PC-9 (cell line): ENCODE results near the gene UBE2O. TPM values are rescaled to one million over a fixed set of nuclear protein-coding genes. Genes with fewer than 3 reads are reported as not detected.

Experiments used
- BruUV-seq: library from RNA; stranded (reverse); fragments of 400-500 nt; replicated peaks from 2 replicates; lab custom pipeline; 2021; lab: Mats Ljungman, UMichigan
- CTCF ChIA-PET: fragments of 300-600 bp; sonication (Branson Sonifier 250); formaldehyde crosslinking; loops from one replicate; lab custom pipeline; 2022; ENCODE audit warnings: antibody characterized with exemption; lab: Charles Lee
- POLR2A ChIA-PET: fragments of 300-600 bp; sonication (Branson Sonifier 250); formaldehyde crosslinking; loops from one replicate; lab custom pipeline; 2022; ENCODE audit warnings: antibody characterized with exemption; ENCODE audit not compliant: unreplicated experiment; lab: Charles Lee
- DNase-seq, 2 experiments: peaks; one replicate each; pipeline versions ENCODE4 v3.0.0 to v3.0.0-alpha.2; 2015 to 2022; ENCODE audit warnings: mixed read lengths in 1 of 2
- H2AFZ ChIP-seq: fragments of 200-600 bp; sonication (generic); 2 replicates; pipeline ENCODE4 v1.8.1; 2017; ENCODE audit warnings: antibody characterized with exemption
- H3F3A ChIP-seq: fragments of 200-600 bp; sonication (generic); 2 replicates; pipeline ENCODE4 v1.8.1; 2017; ENCODE audit warnings: antibody characterized with exemption, mild to moderate bottlenecking, low read depth; ENCODE audit not compliant: insufficient read depth
- H3K27ac ChIP-seq: fragments of 200-600 bp; sonication (generic); 2 replicates; pipeline ENCODE4 v1.6.1; 2016; ENCODE audit warnings: mixed run types
- H3K27me3 ChIP-seq: fragments of 200-600 bp; sonication (generic); 2 replicates; pipeline ENCODE4 v1.6.1; 2016; ENCODE audit warnings: low read depth, mixed run types; ENCODE audit not compliant: insufficient read depth
- H3K36me3 ChIP-seq: fragments of 200-600 bp; sonication (generic); 2 replicates; pipeline ENCODE4 v1.6.1; 2016; ENCODE audit warnings: low read depth, mixed run types
- H3K4me1 ChIP-seq: fragments of 200-600 bp; sonication (generic); replicated peaks from 2 replicates; pipeline ENCODE4 v1.6.1; 2016; ENCODE audit warnings: mixed run types; ENCODE audit not compliant: insufficient read depth
- H3K4me2 ChIP-seq: fragments of 200-600 bp; sonication (generic); 2 replicates; pipeline ENCODE4 v1.6.1; 2017; ENCODE audit warnings: mixed run types
- H3K4me3 ChIP-seq: fragments of 200-600 bp; sonication (generic); 2 replicates; pipeline ENCODE4 v1.6.1; 2016; ENCODE audit warnings: mixed run types
- H3K79me2 ChIP-seq: fragments of 200-600 bp; sonication (generic); 2 replicates; pipeline ENCODE4 v1.6.1; 2017; ENCODE audit warnings: low read depth, mixed run types
- H3K9me2 ChIP-seq: fragments of 200-600 bp; sonication (generic); 2 replicates; pipeline ENCODE4 v1.8.1; 2017; ENCODE audit warnings: mild to moderate bottlenecking; ENCODE audit not compliant: insufficient read depth
- H3K9me3 ChIP-seq: fragments of 200-600 bp; sonication (generic); 2 replicates; pipeline ENCODE4 v1.8.1; 2016; ENCODE audit warnings: low read depth; ENCODE audit not compliant: insufficient read depth
- H4K20me1 ChIP-seq: fragments of 200-600 bp; sonication (generic); 2 replicates; pipeline ENCODE4 v1.8.1; 2017; ENCODE audit not compliant: insufficient read depth
- CTCF ChIP-seq: fragments of 200-600 bp; sonication (generic); conservative IDR thresholded peaks from 2 replicates; pipeline ENCODE4 v1.6.1; 2017; ENCODE audit warnings: mixed run types, antibody characterized with exemption, mild to moderate bottlenecking, moderate library complexity
- EZH2 ChIP-seq: fragments of 200-600 bp; sonication (generic); IDR thresholded peaks from 2 replicates; pipeline ENCODE4 v1.8.0; 2017; ENCODE audit warnings: antibody characterized with exemption, low read depth
- intact Hi-C: fragments of 100-400 bp; cut with micrococcal nuclease; formaldehyde crosslinking; loops from one replicate; pipeline ENCODE4 v1.10.0; 2022; ENCODE audit not compliant: unreplicated experiment
- total RNA-seq: library from RNA; stranded (reverse); gene quantifications from 2 replicates; pipeline ENCODE4 v1.2.3, GENCODE V29; 2021

UBE2O gene
- total RNA-seq, 1 experiment from 2014 or later: 28.0 TPM

DNA sequence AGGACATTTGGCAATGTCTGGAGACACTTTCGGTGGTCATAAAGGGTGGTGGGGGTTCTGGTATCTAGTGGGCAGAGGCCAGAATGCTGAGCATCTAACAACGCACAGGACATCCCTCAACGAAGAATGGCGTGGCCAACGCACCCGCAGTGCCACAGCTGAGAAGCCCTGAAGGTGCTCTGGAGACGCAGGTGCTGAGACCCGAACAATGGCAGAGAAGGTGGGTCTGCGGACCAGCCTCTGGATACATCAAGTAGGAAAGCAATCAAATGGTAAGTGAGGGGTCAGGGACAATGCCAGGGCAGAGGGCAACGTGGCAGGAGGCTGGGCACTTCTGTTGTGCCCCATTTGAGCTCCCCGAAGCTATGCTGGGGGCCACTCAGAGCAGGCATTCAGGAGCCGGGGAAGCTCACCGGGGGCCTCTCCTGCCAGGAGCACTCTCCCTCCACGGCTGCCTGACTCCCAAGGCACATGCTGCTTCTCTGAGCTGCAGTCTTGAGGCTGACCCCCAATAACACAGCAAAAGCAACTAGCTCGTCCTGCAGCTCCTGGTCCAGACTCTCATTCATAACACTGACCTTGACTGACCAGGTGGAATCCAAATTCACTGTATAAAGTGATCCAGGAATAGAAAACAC is 42.5 kb downstream of the UBE2O start:
- intact Hi-C loops: no loop called here
- no peak overlapping the region for H3K4me2 ChIP-seq
- H3K27ac ChIP-seq: no peak overlapping the region
- 0 out of 2 replicates have a peak, but pooled peaks cover 5% of the 10 kb centered on the region for H3K79me2 ChIP-seq
- DNase-seq: no peak
- H3K9me3 ChIP-seq: no peaks in the 10 kb centered on the region
- no peaks in the 10 kb centered on the region for H3F3A ChIP-seq
- TF ChIP-seq EZH2: no peak
- H3K9me2 ChIP-seq: no peaks in the 10 kb centered on the region
- H3K4me1 ChIP-seq: no peaks in the 10 kb centered on the region
- no TSS peak for BruUV-seq
- no peaks in the 10 kb centered on the region for H3K27me3 ChIP-seq
- ChIA-PET CTCF (interaction anchor here (0.6 kb wide), 1 partner anchor 71 kb away, joined by 3 read pairs; no protein-coding TSS in a partner anchor), POLR2A (no interaction called here)
- H4K20me1 ChIP-seq: peaks cover 14% of the 10 kb centered on the region
- no peak overlapping the region for H2AFZ ChIP-seq
- H3K36me3 ChIP-seq: no peaks in the 10 kb centered on the region
- H3K4me3 ChIP-seq: no peak overlapping the region

- no peaks in the 10 kb centered on the region for H3K9me3 ChIP-seq
- POLR2A ChIA-PET: interaction anchor here (0.6 kb wide), 1 partner anchor 718 kb away, joined by 9 read pairs; no protein-coding TSS in a partner anchor
- peaks cover 14% of the 10 kb centered on the region for H4K20me1 ChIP-seq
- TF ChIP-seq EZH2 (no peak), CTCF (peak; percentile 79)
- peak in 1 of 2 experiments; percentile 67 for DNase-seq
- intact Hi-C loops: loop anchor here (1.0 kb wide), 3 partner anchors 50 to 307 kb away; no protein-coding TSS in a partner anchor
- H3K27ac ChIP-seq: no peak overlapping the region
- H3K4me1 ChIP-seq: no peaks in the 10 kb centered on the region
- no peak overlapping the region for H3K4me2 ChIP-seq
- CTCF ChIA-PET: interaction anchor here (0.6 to 1.4 kb wide), 5 partner anchors 43 to 462 kb away, joined by 3 to 15 read pairs (median 11); no protein-coding TSS in a partner anchor
- H3F3A ChIP-seq: no peaks in the 10 kb centered on the region
- no peaks in the 10 kb centered on the region for H3K36me3 ChIP-seq
- no TSS peak for BruUV-seq
- no peaks in the 10 kb centered on the region for H3K27me3 ChIP-seq
- H3K4me3 ChIP-seq: no peak overlapping the region
- H3K9me2 ChIP-seq: no peaks in the 10 kb centered on the region
- H3K79me2 ChIP-seq: 0 out of 2 replicates have a peak, but pooled peaks cover 5% of the 10 kb centered on the region
- no peak overlapping the region for H2AFZ ChIP-seq
These were observed 44.7 kb downstream of the UBE2O start for GRCh38 chr17:76408037-76408849.

GRCh38 chr17:76407509-76407908 is 45.4 kb downstream of the UBE2O start:
- Histone ChIP-seq H3K27ac (no peak overlapping the region), H3K4me2 (no peak overlapping the region), H3F3A (no peaks in the 10 kb centered on the region), H3K9me2 (no peaks in the 10 kb centered on the region), H3K4me3 (no peak overlapping the region), H3K36me3 (no peaks in the 10 kb centered on the region), H3K9me3 (no peaks in the 10 kb centered on the region), H3K27me3 (no peaks in the 10 kb centered on the region), H4K20me1 (peaks cover 14% of the 10 kb centered on the region), H3K79me2 (0 out of 2 replicates have a peak, but pooled peaks cover 5% of the 10 kb centered on the region), H3K4me1 (no peaks in the 10 kb centered on the region), H2AFZ (no peak overlapping the region)
- no peak for TF ChIP-seq EZH2
- no peak for TF ChIP-seq CTCF
- CTCF ChIA-PET: interaction anchor here (0.6 kb wide), 1 partner anchor 461 kb away, joined by 11 read pairs; no protein-coding TSS in a partner anchor
- intact Hi-C loops: no loop called here
- no peak for DNase-seq
- no TSS peak for BruUV-seq
- POLR2A ChIA-PET: no interaction called here
